Sigmoid colon (tissue), 7 donors: ENCODE results near the gene CRB3. TPM values are rescaled to one million over a fixed set of nuclear protein-coding genes. Genes with fewer than 3 reads are reported as not detected.

ENCODE experiments used
- DNase-seq: peaks from one replicate; pipeline ENCODE4 v3.0.0-alpha.2; 2019
- H3K27ac ChIP-seq, 4 donors: fragments of 200-600 bp; sonication (generic); one replicate each; pipeline ENCODE4 v1.5.1; 2016 to 2019; ENCODE audit warnings: mild to moderate bottlenecking in 1 of 4
- H3K27me3 ChIP-seq, 3 donors: fragments of 200-600 bp; sonication (generic); one replicate each; pipeline ENCODE4 v1.5.1; 2019; ENCODE audit warnings: mild to moderate bottlenecking in 1 of 3
- H3K36me3 ChIP-seq, 4 donors: fragments of 200-600 bp; sonication (generic); one replicate each; pipeline ENCODE4 v1.5.1; 2016 to 2019
- H3K4me1 ChIP-seq, 4 donors: fragments of 200-600 bp; sonication (generic); one replicate each; pipeline ENCODE4 v1.5.1; 2017 to 2019
- H3K4me3 ChIP-seq, 4 donors: fragments of 200-600 bp; sonication (generic); one replicate each; pipeline ENCODE4 v1.5.1; 2017 to 2019; ENCODE audit warnings: mild to moderate bottlenecking in 2 of 4, moderate library complexity in 1 of 4
- H3K9me3 ChIP-seq, 4 donors: fragments of 200-600 bp in 3 of 4; sonication (generic) in 3 of 4; one replicate each; pipeline versions ENCODE4 v1.5.1 to v1.6.1; 2013 to 2019
- EP300 ChIP-seq, 4 donors: sonication (generic); formaldehyde crosslinking; IDR thresholded peaks; one replicate each; pipeline ENCODE4 v1.6.1; 2017; ENCODE audit warnings: antibody characterized with exemption in 4 of 4
- POLR2A ChIP-seq, 2 donors: fragments of 450-650 bp; IDR thresholded peaks; one replicate each; pipeline ENCODE4 v1.6.1; 2016; ENCODE audit warnings: antibody characterized with exemption in 2 of 2, mild to moderate bottlenecking in 2 of 2, moderate library complexity in 2 of 2
- POLR2AphosphoS5 ChIP-seq, 4 donors: sonication (generic); formaldehyde crosslinking; IDR thresholded peaks; one replicate each; pipeline ENCODE4 v1.6.1; 2017; ENCODE audit warnings: antibody characterized with exemption in 4 of 4
- WGBS, 2 donors: extraction: QIAGEN DNeasy Blood & Tissue Kit; methylation state at CpG; one replicate each; pipeline ENCODE4 v1.1.7; 2013; 5-methylcytosine and 5-hydroxymethylcytosine counted together
- intact Hi-C: fragments of 100-400 bp; cut with DNase I; formaldehyde crosslinking; loops from one replicate; pipeline ENCODE4 v1.15.1; 2023
- polyA plus RNA-seq, 3 donors: library from polyadenylated mRNA; stranded (reverse); fragments of 200-250 nt; gene quantifications; one replicate each; pipeline ENCODE4 v1.2.3, GENCODE V29; 2013
- small RNA-seq, 3 donors: library from RNA; depleted of rRNA; stranded (forward); fragments of <200 nt; gene quantifications; one replicate each; pipeline ENCODE3, GENCODE V24; 2016
- total RNA-seq, 4 donors: library from RNA; depleted of rRNA; stranded (reverse); fragments of >200 nt; gene quantifications; one replicate each; pipeline ENCODE4 v1.1.0, GENCODE V29; 2016
- TF ChIP-seq, protein P1 (sequence below), 4 experiments: fragments of 450-650 bp in 3 of 4; fragments of 200-600 bp in 1 of 4; IDR thresholded peaks; one replicate each; pipeline ENCODE4 v1.5.1; 2016 to 2019; ENCODE audit warnings: antibody characterized with exemption in 4 of 4, mild to moderate bottlenecking in 3 of 4, moderate library complexity in 2 of 4
- donor health status: healthy with polysubstance abuse.
- donor health status: Bipolar disorder and iron deficiency.
- donor health status: healthy.

CRB3 gene
- total and polyA plus RNA-seq, 7 donors: 0.36 to 202 (median 35.9) TPM; not detected in 1

DNA sequence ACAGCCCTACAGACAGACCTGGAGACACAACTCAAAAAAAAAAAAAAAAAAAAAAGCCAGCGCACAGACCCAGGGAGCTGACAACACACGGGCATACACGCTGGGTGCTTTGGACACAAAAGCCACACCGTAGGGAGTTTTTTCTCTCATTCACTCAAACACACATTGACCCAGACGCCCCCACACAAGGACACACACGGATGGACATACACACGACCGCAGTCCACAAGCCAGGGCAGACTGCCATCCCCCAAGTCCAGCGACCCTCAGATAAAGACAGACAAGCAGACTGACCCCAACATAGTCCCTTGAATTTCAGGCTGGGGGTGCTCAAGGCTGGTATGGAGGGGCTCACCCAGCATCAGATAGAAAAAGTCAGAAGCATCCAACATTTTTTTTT, 50.0 kb downstream of the CRB3 start:
- no peak for DNase-seq
- Histone ChIP-seq H3K4me1 (peaks cover 0 to 14% (median 10%) of the 10 kb centered on the region in 4 donors), H3K27me3 (no peaks in the 10 kb centered on the region), H3K9me3 (no peaks in the 10 kb centered on the region), H3K4me3 (no peak overlapping the region), H3K36me3 (no peaks in the 10 kb centered on the region), H3K27ac (no peak overlapping the region)
- 77 to 78% methylated on average over 9 of the region's 9 CpGs for WGBS, 2 donors
- TF ChIP-seq POLR2AphosphoS5 (IDR thresholded peaks at IDR 0.05): no peak
- TF ChIP-seq EP300 (IDR thresholded peaks at IDR 0.05): no peak
- TF ChIP-seq, protein P1, sequence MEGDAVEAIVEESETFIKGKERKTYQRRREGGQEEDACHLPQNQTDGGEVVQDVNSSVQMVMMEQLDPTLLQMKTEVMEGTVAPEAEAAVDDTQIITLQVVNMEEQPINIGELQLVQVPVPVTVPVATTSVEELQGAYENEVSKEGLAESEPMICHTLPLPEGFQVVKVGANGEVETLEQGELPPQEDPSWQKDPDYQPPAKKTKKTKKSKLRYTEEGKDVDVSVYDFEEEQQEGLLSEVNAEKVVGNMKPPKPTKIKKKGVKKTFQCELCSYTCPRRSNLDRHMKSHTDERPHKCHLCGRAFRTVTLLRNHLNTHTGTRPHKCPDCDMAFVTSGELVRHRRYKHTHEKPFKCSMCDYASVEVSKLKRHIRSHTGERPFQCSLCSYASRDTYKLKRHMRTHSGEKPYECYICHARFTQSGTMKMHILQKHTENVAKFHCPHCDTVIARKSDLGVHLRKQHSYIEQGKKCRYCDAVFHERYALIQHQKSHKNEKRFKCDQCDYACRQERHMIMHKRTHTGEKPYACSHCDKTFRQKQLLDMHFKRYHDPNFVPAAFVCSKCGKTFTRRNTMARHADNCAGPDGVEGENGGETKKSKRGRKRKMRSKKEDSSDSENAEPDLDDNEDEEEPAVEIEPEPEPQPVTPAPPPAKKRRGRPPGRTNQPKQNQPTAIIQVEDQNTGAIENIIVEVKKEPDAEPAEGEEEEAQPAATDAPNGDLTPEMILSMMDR (IDR thresholded peaks at IDR 0.05): no peak
- TF ChIP-seq POLR2A (IDR thresholded peaks at IDR 0.05): no peak
- intact Hi-C loops: no loop called here

DNA sequence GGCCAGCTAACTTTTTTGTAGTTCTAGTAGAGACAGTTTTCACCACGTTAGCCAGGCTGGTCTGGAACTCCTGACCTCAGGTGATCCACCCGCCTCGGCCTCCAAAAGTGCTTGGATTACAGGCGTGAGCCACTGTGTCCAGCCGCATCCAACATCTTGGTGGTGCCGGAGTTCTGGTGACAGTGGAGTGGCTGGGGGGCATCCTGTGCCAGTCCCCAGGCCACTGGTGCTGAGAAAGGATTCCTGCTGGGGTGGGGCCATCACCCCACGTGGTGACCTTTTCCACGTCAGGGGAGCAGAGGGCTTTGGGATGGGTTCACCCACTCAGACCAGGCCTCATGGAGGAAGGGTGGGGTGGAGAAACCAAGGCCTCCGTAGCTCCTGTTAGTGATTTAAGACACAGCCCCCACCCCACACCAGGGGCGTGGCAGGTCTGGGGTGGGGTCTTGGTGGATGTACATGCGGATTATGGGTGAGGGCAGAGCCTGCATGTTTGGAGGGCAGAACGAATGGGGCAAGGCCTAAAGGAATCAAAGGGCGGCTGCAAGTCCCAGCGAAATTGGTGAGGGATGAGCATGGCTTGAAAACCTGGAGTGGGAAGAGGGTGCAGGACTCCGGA, 51.0 kb downstream of the CRB3 start:
- WGBS, 2 donors: 75 to 91% methylated on average over 15 of the region's 15 CpGs
- H3K27ac ChIP-seq: no peak overlapping the region
- no peaks in the 10 kb centered on the region for H3K9me3 ChIP-seq
- DNase-seq: no peak
- H3K27me3 ChIP-seq: no peaks in the 10 kb centered on the region
- H3K4me1 ChIP-seq: peaks cover 0 to 14% (median 10%) of the 10 kb centered on the region in 4 donors
- intact Hi-C loops: no loop called here
- no peak overlapping the region for H3K4me3 ChIP-seq
- TF ChIP-seq, protein P1 (IDR thresholded peaks at IDR 0.05): no peak
- TF ChIP-seq POLR2AphosphoS5 (IDR thresholded peaks at IDR 0.05): no peak
- TF ChIP-seq POLR2A (IDR thresholded peaks at IDR 0.05): no peak
- TF ChIP-seq EP300 (IDR thresholded peaks at IDR 0.05): no peak
- no peaks in the 10 kb centered on the region for H3K36me3 ChIP-seq

- no peaks in the 10 kb centered on the region for H3K36me3 ChIP-seq
- no peaks in the 10 kb centered on the region for H3K27me3 ChIP-seq
- TF ChIP-seq, protein P1 (IDR thresholded peaks at IDR 0.05): no peak
- TF ChIP-seq POLR2AphosphoS5 (IDR thresholded peaks at IDR 0.05) (peak in 1 of 4 donors; percentile 27), POLR2A (IDR thresholded peaks at IDR 0.05) (no peak), EP300 (IDR thresholded peaks at IDR 0.05) (no peak)
- peaks cover 0 to 14% (median 10%) of the 10 kb centered on the region in 4 donors for H3K4me1 ChIP-seq
- WGBS, 2 donors: 1% methylated on average over 26 of the region's 26 CpGs
- peak; percentile 92 for DNase-seq
- H3K4me3 ChIP-seq: peak overlapping the region; percentile 44 to 63 (median 62)
- peak overlapping the region; percentile 71 to 85 (median 78) for H3K27ac ChIP-seq
- intact Hi-C loops: loop anchor here (2.0 kb wide), 3 partner anchors 117 to 347 kb away; partner anchors contain the start of gene GPR108
- no peaks in the 10 kb centered on the region for H3K9me3 ChIP-seq
Observed at GRCh38 chr19:6516018-6516658, 52.1 kb downstream of the CRB3 start.

Small RNA genes lying within 50 kb of the gene (small RNA-seq; reads per million reads assigned to genes)
- gene AC010503.2: 0 reads per million in 3 donors

Other genes starting within 250 kb of the CRB3 start
- 10 to 100 TPM; 12.5 to 20.8 (median 17.6) TPM for gene MLLT1, start 184.3 kb upstream of the CRB3 start, total RNA-seq
- 10 to 100 TPM in 2 of 3 donors, 1 to 10 TPM in 1; 9.9 to 25.5 (median 15.0) TPM for gene MLLT1, start 184.3 kb upstream of the CRB3 start, polyA plus RNA-seq
- gene ACER1, start 130.7 kb upstream of the CRB3 start, total RNA-seq: not detected
- gene ACER1, start 130.7 kb upstream of the CRB3 start, polyA plus RNA-seq: under 1 TPM in 1 of 3 donors, not detected in 2; 0.19 TPM
- 10 to 100 TPM; 50.7 to 93.6 (median 70.8) TPM for gene CLPP, start 102.7 kb upstream of the CRB3 start, total RNA-seq
- 10 to 100 TPM; 72.1 to 98.3 (median 74.7) TPM for gene CLPP, start 102.7 kb upstream of the CRB3 start, polyA plus RNA-seq
- gene ALKBH7, start 91.5 kb upstream of the CRB3 start, total RNA-seq: 100 to 1,000 TPM in 1 of 4 donors, 10 to 100 TPM in 3; 65.8 to 146 (median 78.5) TPM
- 100 to 1,000 TPM in 2 of 3 donors, 10 to 100 TPM in 1; 79.5 to 183 (median 175) TPM for gene ALKBH7, start 91.5 kb upstream of the CRB3 start, polyA plus RNA-seq
- 1 to 10 TPM in 1 of 4 donors, under 1 TPM in 3; 0.41 to 5.8 (median 0.69) TPM for gene PSPN, start 88.3 kb upstream of the CRB3 start, total RNA-seq
- gene PSPN, start 88.3 kb upstream of the CRB3 start, polyA plus RNA-seq: 1 to 10 TPM in 2 of 3 donors, under 1 TPM in 1; 0.60 to 1.7 (median 1.4) TPM
- gene GTF2F1, start 71.1 kb upstream of the CRB3 start, total RNA-seq: 10 to 100 TPM; 34.9 to 48.2 (median 37.9) TPM
- 10 to 100 TPM; 54.3 to 78.3 (median 54.7) TPM for gene GTF2F1, start 71.1 kb upstream of the CRB3 start, polyA plus RNA-seq
- gene KHSRP, start 39.5 kb upstream of the CRB3 start, total RNA-seq: 10 to 100 TPM; 63.9 to 96.9 (median 90.8) TPM
- 100 to 1,000 TPM in 2 of 3 donors, 10 to 100 TPM in 1; 91.9 to 232 (median 127) TPM for gene KHSRP, start 39.5 kb upstream of the CRB3 start, polyA plus RNA-seq
- 1 to 10 TPM in 2 of 4 donors, not detected in 2; 1.1 to 1.4 TPM for gene SLC25A41, start 30.5 kb upstream of the CRB3 start, total RNA-seq
- 1 to 10 TPM in 2 of 3 donors, under 1 TPM in 1; 0.60 to 1.2 (median 1.1) TPM for gene SLC25A41, start 30.5 kb upstream of the CRB3 start, polyA plus RNA-seq
- 100 to 1,000 TPM in 2 of 4 donors, 10 to 100 TPM in 2; 83.6 to 188 (median 109) TPM for gene SLC25A23, start 4.5 kb upstream of the CRB3 start, total RNA-seq
- gene SLC25A23, start 4.5 kb upstream of the CRB3 start, polyA plus RNA-seq: 100 to 1,000 TPM in 1 of 3 donors, 10 to 100 TPM in 2; 61.5 to 115 (median 85.9) TPM
- 1 to 10 TPM in 2 of 4 donors, under 1 TPM in 1, not detected in 1; 0.99 to 2.0 (median 1.1) TPM for gene DENND1C, start 17.5 kb downstream of the CRB3 start, total RNA-seq
- gene DENND1C, start 17.5 kb downstream of the CRB3 start, polyA plus RNA-seq: 10 to 100 TPM in 1 of 3 donors, 1 to 10 TPM in 2; 1.8 to 18.1 (median 6.0) TPM
- 1 to 10 TPM; 2.0 to 6.1 (median 3.0) TPM for gene TUBB4A, start 38.0 kb downstream of the CRB3 start, total RNA-seq
- gene TUBB4A, start 38.0 kb downstream of the CRB3 start, polyA plus RNA-seq: 1 to 10 TPM in 1 of 3 donors, under 1 TPM in 1, not detected in 1; under 0.01 to 2.4 TPM
- 1 to 10 TPM in 1 of 4 donors, under 1 TPM in 2, not detected in 1; 0.16 to 1.8 (median 0.36) TPM for gene TNFSF9, start 66.8 kb downstream of the CRB3 start, total RNA-seq
- gene TNFSF9, start 66.8 kb downstream of the CRB3 start, polyA plus RNA-seq: 1 to 10 TPM in 1 of 3 donors, under 1 TPM in 2; 0.46 to 4.2 (median 0.60) TPM
- gene CD70, start 126.9 kb downstream of the CRB3 start, total RNA-seq: under 1 TPM in 1 of 4 donors, not detected in 3; 0.36 TPM
- 1 to 10 TPM in 1 of 3 donors, not detected in 2; 1.8 TPM for gene CD70, start 126.9 kb downstream of the CRB3 start, polyA plus RNA-seq
- 1 to 10 TPM in 1 of 4 donors, under 1 TPM in 2, not detected in 1; under 0.01 to 2.0 (median 0.41) TPM for gene TNFSF14, start 205.9 kb downstream of the CRB3 start, total RNA-seq
- 1 to 10 TPM in 1 of 3 donors, not detected in 2; 2.8 TPM for gene TNFSF14, start 205.9 kb downstream of the CRB3 start, polyA plus RNA-seq